CD4-positive, alpha-beta memory T cell (primary cell): Measurements from ENCODE around the gene SMARCA1. TPM values are rescaled to one million over a fixed set of nuclear protein-coding genes. Genes with fewer than 3 reads are reported as not detected.
A peak's percentile ranks its signal among the peaks of the same experiment; 100 is the strongest.

Experiments used
- CTCF ChIA-PET: fragments of 350-600 bp; sonication (Branson Sonifier 250); formaldehyde crosslinking; loops from one replicate; lab custom pipeline; 2021; ENCODE audit warnings: inconsistent platforms; ENCODE audit not compliant: partially characterized antibody; lab: Charles Lee
- POLR2A ChIA-PET: fragments of 350-600 bp; sonication (Branson Sonifier 250); formaldehyde crosslinking; loops from one replicate; lab custom pipeline; 2021; ENCODE audit not compliant: partially characterized antibody; lab: Charles Lee
- DNase-seq, 5 donors: peaks; one replicate each; pipeline versions ENCODE4 v3.0.0 to v3.0.0-alpha.2; 2020 to 2022; ENCODE audit warnings: mixed read lengths in 1 of 5
- H3K27ac ChIP-seq: one replicate; pipeline ENCODE4 v1.7.0; 2013; ENCODE audit warnings: low read depth, low read length
- H3K27me3 ChIP-seq: 2 replicates; pipeline ENCODE4 v1.7.0; 2013; ENCODE audit warnings: mild to moderate bottlenecking, low read length, moderate library complexity; ENCODE audit not compliant: insufficient read depth
- H3K36me3 ChIP-seq: 2 replicates; pipeline ENCODE4 v1.7.0; 2013; ENCODE audit warnings: mild to moderate bottlenecking, low read length, moderate library complexity; ENCODE audit not compliant: insufficient read depth
- H3K4me1 ChIP-seq: 2 replicates; pipeline ENCODE4 v1.7.0; 2013; ENCODE audit warnings: mild to moderate bottlenecking, low read length, moderate library complexity; ENCODE audit not compliant: insufficient read depth
- H3K4me3 ChIP-seq, 2 donors: one replicate each; pipeline ENCODE4 v1.7.0; 2013; ENCODE audit warnings: low read length in 2 of 2, mild to moderate bottlenecking in 1 of 2
- H3K9me3 ChIP-seq, 2 donors: one replicate each; pipeline ENCODE4 v1.7.0; 2013; ENCODE audit warnings: low read length in 2 of 2, control low read depth in 1 of 2; ENCODE audit not compliant: control insufficient read depth in 1 of 2
- H3K27ac Mint-ChIP-seq, 7 donors: one replicate each; pipeline ENCODE4 v1.8.0; 2020 to 2021; ENCODE audit warnings: mixed read lengths in 7 of 7, mild to moderate bottlenecking in 6 of 7, inconsistent platforms in 3 of 7, moderate library complexity in 3 of 7
- H3K27me3 Mint-ChIP-seq, 2 donors: one replicate each; pipeline ENCODE4 v1.8.0; 2020 to 2021; ENCODE audit warnings: mixed read lengths in 2 of 2
- H3K36me3 Mint-ChIP-seq, 2 donors: one replicate each; pipeline ENCODE4 v1.8.0; 2020 to 2021; ENCODE audit warnings: mixed read lengths in 2 of 2, inconsistent platforms in 1 of 2, mild to moderate bottlenecking in 1 of 2
- H3K4me1 Mint-ChIP-seq, 4 donors: one replicate each; pipeline ENCODE4 v1.8.0; 2020 to 2021; ENCODE audit warnings: mixed read lengths in 4 of 4, mild to moderate bottlenecking in 1 of 4
- H3K4me3 Mint-ChIP-seq, 8 donors: one replicate each; pipeline ENCODE4 v1.8.0; 2020 to 2021; ENCODE audit warnings: mixed read lengths in 8 of 8, mild to moderate bottlenecking in 7 of 8, moderate library complexity in 6 of 8, inconsistent platforms in 3 of 8
- H3K9me3 Mint-ChIP-seq, 8 donors: one replicate each; pipeline ENCODE4 v1.8.0; 2020 to 2021; ENCODE audit warnings: mixed read lengths in 8 of 8, mild to moderate bottlenecking in 5 of 8, inconsistent platforms in 3 of 8, moderate library complexity in 1 of 8
- intact Hi-C: fragments of 100-400 bp; cut with micrococcal nuclease; formaldehyde crosslinking; loops from one replicate; pipeline ENCODE4 v1.15.1; 2023
- polyA plus RNA-seq, 2 donors: library from polyadenylated mRNA; unstranded; fragments of 300-500 nt; fragmentation: Illumina TruSeq; gene quantifications; one replicate each; pipeline ENCODE4 v1.2.3, GENCODE V29; 2021
- total RNA-seq, 2 experiments: library from RNA; stranded (reverse); gene quantifications; one replicate each; pipeline ENCODE4 v1.2.3, GENCODE V29; 2021

The SMARCA1 gene
- total and polyA plus RNA-seq, 4 experiments from 2014 or later, result 0.16 to 0.52 (median 0.32) TPM

DNA sequence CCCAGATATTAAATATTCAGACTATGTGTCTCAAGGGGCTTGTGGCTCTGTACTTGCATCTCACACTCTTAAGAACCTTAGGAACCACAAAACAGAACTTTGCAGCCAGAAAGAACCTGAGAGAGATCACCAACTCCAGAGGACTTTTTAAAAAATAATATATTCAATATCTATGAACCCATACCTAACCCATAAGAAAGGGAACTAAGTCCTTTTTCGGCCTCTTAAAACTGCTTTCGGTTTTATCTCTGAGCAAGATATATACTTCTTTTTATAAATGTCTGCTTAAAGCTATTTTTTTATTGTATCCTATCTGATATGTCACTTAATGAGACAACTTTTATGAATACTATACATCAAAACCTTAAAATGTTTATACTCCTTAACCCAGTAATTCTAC lies 10.9 kb downstream of the SMARCA1 start:
- Histone ChIP-seq H3K36me3 (no peaks in the 10 kb centered on the region), H3K9me3 (no peaks in the 10 kb centered on the region), H3K4me1 (no peaks in the 10 kb centered on the region), H3K27ac (no peak overlapping the region), H3K4me3 (no peak overlapping the region), H3K27me3 (no peaks in the 10 kb centered on the region)
- POLR2A ChIA-PET, result no interaction called here
- H3K27me3 Mint-ChIP-seq, result peaks cover 7% of the 10 kb centered on the region in 2 donors
- H3K36me3 Mint-ChIP-seq, result no peaks in the 10 kb centered on the region
- no peaks in the 10 kb centered on the region for H3K9me3 Mint-ChIP-seq
- intact Hi-C loops, result no loop called here
- DNase-seq, result no peak
- CTCF ChIA-PET, result no interaction called here
- H3K4me3 Mint-ChIP-seq, result no peak overlapping the region
- H3K27ac Mint-ChIP-seq, result no peak overlapping the region
- H3K4me1 Mint-ChIP-seq, result no peaks in the 10 kb centered on the region

DNA sequence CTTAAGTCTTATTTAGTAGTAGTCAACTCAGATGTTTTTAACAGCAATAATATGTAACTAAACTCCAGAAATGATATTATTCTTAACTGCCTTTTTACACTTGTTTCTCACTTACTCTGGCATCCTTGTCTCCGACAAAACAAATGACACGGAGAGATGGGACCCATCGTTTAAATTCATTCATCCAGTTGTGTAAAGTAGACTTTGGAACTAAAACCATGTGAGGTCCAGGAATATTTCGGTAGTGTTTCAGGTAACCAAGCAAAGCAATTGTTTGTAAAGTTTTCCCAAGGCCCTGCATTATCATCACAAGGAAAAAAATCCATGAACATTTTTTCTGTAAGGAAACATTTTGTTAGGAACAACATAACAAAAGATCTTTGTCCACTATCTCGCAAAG lies 11.6 kb downstream of the SMARCA1 start:
- Histone ChIP-seq H3K4me3 (no peak overlapping the region), H3K4me1 (no peaks in the 10 kb centered on the region), H3K36me3 (no peaks in the 10 kb centered on the region), H3K27me3 (no peaks in the 10 kb centered on the region), H3K27ac (no peak overlapping the region), H3K9me3 (no peaks in the 10 kb centered on the region)
- Mint-ChIP-seq H3K27me3 (peaks cover 7% of the 10 kb centered on the region in 2 donors), H3K27ac (no peak overlapping the region), H3K9me3 (no peaks in the 10 kb centered on the region), H3K4me1 (no peaks in the 10 kb centered on the region), H3K36me3 (no peaks in the 10 kb centered on the region), H3K4me3 (no peak overlapping the region)
- no peak for DNase-seq
- ChIA-PET POLR2A (no interaction called here), CTCF (no interaction called here)
- intact Hi-C loops, result no loop called here

DNA sequence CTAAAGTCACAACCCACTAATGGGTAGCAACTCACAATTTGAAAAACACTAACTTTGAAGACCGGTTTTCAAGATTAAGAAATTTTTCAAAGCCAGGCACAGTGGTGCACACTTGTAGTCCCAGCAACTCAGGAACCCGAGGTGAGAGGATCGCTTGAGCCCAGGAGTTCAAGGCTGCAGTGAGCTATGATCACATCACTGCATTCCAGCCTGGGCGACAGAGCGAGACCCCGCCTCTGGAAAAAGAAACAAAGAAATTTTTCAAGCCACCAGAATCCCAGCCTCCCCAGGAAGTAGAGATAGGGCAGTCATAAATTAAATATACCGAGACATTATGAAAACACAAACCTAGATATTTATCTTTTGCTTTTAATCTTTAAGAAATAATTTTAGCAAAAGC lies 13.0 kb downstream of the SMARCA1 start:
- intact Hi-C loops, result no loop called here
- DNase-seq, result no peak
- Histone ChIP-seq H3K4me1 (no peaks in the 10 kb centered on the region), H3K27ac (no peak overlapping the region), H3K4me3 (no peak overlapping the region), H3K27me3 (no peaks in the 10 kb centered on the region), H3K36me3 (no peaks in the 10 kb centered on the region), H3K9me3 (no peaks in the 10 kb centered on the region)
- no peaks in the 10 kb centered on the region for H3K4me1 Mint-ChIP-seq
- H3K27ac Mint-ChIP-seq, result no peak overlapping the region
- H3K36me3 Mint-ChIP-seq, result no peaks in the 10 kb centered on the region
- peaks cover 6 to 7% of the 10 kb centered on the region in 2 donors for H3K27me3 Mint-ChIP-seq
- CTCF ChIA-PET, result no interaction called here
- no peak overlapping the region for H3K4me3 Mint-ChIP-seq
- H3K9me3 Mint-ChIP-seq, result no peaks in the 10 kb centered on the region
- POLR2A ChIA-PET, result no interaction called here

DNA sequence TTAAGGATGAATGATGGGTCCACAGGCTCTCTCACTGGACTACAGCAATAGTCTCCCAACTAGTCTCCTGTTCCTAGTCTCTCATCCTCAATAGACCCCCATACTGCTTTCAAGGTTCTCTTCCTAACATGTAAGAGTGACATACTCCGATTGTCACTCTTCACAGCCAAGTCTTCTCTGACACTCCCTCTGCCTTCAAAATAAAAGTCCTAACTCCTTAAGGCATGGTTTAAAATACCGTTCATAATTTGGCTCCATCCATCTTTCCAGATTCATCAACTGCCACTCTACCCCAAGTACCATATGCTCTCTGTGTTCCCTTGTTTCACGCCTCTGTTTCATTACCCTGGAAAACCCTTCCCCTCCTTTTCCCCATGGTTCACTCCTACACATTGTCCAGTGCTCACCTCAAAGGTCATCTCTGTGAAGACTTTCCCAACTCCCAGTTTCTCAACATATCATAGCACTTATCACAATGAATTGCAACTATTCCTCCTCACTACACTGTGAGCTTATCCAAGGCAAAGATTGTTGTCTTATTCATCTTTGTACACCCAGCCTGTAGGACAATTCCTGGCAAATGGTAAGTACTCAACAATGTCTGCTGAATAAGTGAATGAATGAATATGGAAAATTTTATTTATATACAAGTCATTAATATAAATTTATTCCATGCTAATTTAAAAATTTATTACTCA lies 26.0 kb downstream of the SMARCA1 start:
- no peaks in the 10 kb centered on the region for H3K27me3 ChIP-seq
- ChIA-PET POLR2A (no interaction called here), CTCF (no interaction called here)
- no peak overlapping the region for H3K27ac ChIP-seq
- Mint-ChIP-seq H3K9me3 (no peaks in the 10 kb centered on the region), H3K36me3 (no peaks in the 10 kb centered on the region), H3K4me3 (no peak overlapping the region), H3K27ac (no peak overlapping the region), H3K4me1 (no peaks in the 10 kb centered on the region), H3K27me3 (peaks cover 0 to 3% of the 10 kb centered on the region in 2 donors)
- DNase-seq, result no peak
- no peaks in the 10 kb centered on the region for H3K36me3 ChIP-seq
- intact Hi-C loops, result no loop called here
- no peaks in the 10 kb centered on the region for H3K9me3 ChIP-seq
- H3K4me1 ChIP-seq, result no peaks in the 10 kb centered on the region
- H3K4me3 ChIP-seq, result no peak overlapping the region

- no peaks in the 10 kb centered on the region for H3K9me3 ChIP-seq
- Mint-ChIP-seq H3K36me3 (no peaks in the 10 kb centered on the region), H3K4me1 (no peaks in the 10 kb centered on the region), H3K27ac (no peak overlapping the region), H3K27me3 (peaks cover 0 to 3% of the 10 kb centered on the region in 2 donors), H3K9me3 (no peaks in the 10 kb centered on the region), H3K4me3 (no peak overlapping the region)
- no peaks in the 10 kb centered on the region for H3K4me1 ChIP-seq
- POLR2A ChIA-PET, result no interaction called here
- CTCF ChIA-PET, result no interaction called here
- no peaks in the 10 kb centered on the region for H3K27me3 ChIP-seq
- H3K27ac ChIP-seq, result no peak overlapping the region
- no peaks in the 10 kb centered on the region for H3K36me3 ChIP-seq
- intact Hi-C loops, result no loop called here
- DNase-seq, result no peak
- no peak overlapping the region for H3K4me3 ChIP-seq
Measured at GRCh38 chrX:129496625-129497024, 26.7 kb downstream of the SMARCA1 start.

DNA sequence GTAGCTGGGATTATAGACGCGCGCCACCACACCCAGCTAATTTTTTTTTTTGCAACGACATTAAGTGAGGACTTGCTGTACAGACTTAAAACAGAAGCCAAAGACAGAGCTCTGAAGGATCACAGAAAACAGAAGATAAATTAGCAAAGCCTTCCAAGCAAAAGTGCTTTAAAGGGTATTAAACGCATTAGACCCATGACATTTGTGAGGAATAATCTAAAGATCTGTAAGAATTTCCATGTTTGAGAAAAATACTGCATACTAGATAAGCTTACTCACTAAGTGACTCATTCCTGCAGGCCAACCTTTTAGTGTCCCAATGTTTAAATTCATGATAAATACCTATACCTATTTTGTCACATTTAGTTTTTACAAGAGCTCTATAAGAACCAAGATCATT lies 27.4 kb downstream of the SMARCA1 start:
- Mint-ChIP-seq H3K36me3 (no peaks in the 10 kb centered on the region), H3K9me3 (no peaks in the 10 kb centered on the region), H3K27me3 (peaks cover 0 to 3% of the 10 kb centered on the region in 2 donors), H3K27ac (no peak overlapping the region), H3K4me1 (no peaks in the 10 kb centered on the region), H3K4me3 (peak overlapping the region in 1 of 8 donors; percentile 36)
- Histone ChIP-seq H3K4me1 (no peaks in the 10 kb centered on the region), H3K27ac (no peak overlapping the region), H3K9me3 (no peaks in the 10 kb centered on the region), H3K27me3 (no peaks in the 10 kb centered on the region), H3K4me3 (no peak overlapping the region), H3K36me3 (no peaks in the 10 kb centered on the region)
- intact Hi-C loops, result no loop called here
- DNase-seq, result no peak
- CTCF ChIA-PET, result no interaction called here
- POLR2A ChIA-PET, result no interaction called here

GRCh38 chrX:129494887-129495286 lies 28.4 kb downstream of the SMARCA1 start:
- CTCF ChIA-PET, result no interaction called here
- H3K4me3 Mint-ChIP-seq, result no peak overlapping the region

More at GRCh38 chrX:129494887-129495286, 28.4 kb downstream of the SMARCA1 start:
- DNase-seq, result no peak
- no peak overlapping the region for H3K27ac Mint-ChIP-seq
- Histone ChIP-seq H3K27ac (no peak overlapping the region), H3K36me3 (no peaks in the 10 kb centered on the region), H3K9me3 (no peaks in the 10 kb centered on the region), H3K27me3 (no peaks in the 10 kb centered on the region), H3K4me3 (no peak overlapping the region), H3K4me1 (no peaks in the 10 kb centered on the region)
- H3K36me3 Mint-ChIP-seq, result no peaks in the 10 kb centered on the region
- intact Hi-C loops, result no loop called here
- H3K27me3 Mint-ChIP-seq, result peaks cover 0 to 3% of the 10 kb centered on the region in 2 donors
- H3K9me3 Mint-ChIP-seq, result no peaks in the 10 kb centered on the region
- H3K4me1 Mint-ChIP-seq, result no peaks in the 10 kb centered on the region
- POLR2A ChIA-PET, result no interaction called here
